Activated T-cell treated with anti-CD3 and anti-CD28 coated beads, Interleukin-2, amount 50 U/mL, for 48 hours (primary cell): ENCODE data around the gene EFL1.
"Not testable (repeated sequence)": the region's sequence is repeated elsewhere in the genome, so short reads cannot be mapped to it uniquely, and the experiment has no call there.

ENCODE experiments used
- DNase-seq, 2 experiments: peaks; one replicate each; pipeline ENCODE4 v3.0.0-alpha.2; 2020

EFL1 gene

GRCh38 chr15:82262422-82263026 lies at the start of gene EFL1, which contains the start of gene SAXO2:
EFL1 (minus strand) TSS chr15:82262734; CDS start chr15:82261778, 956 bp downstream.
SAXO2 (plus strand) TSS chr15:82262818; CDS start chr15:82262880, 62 bp downstream.
- peak; percentile 92 to 94 for DNase-seq

- peak in 1 of 2 experiments; percentile 1 for DNase-seq
Measured at GRCh38 chr15:82311321-82311720, 48.8 kb upstream of the EFL1 start.

DNA sequence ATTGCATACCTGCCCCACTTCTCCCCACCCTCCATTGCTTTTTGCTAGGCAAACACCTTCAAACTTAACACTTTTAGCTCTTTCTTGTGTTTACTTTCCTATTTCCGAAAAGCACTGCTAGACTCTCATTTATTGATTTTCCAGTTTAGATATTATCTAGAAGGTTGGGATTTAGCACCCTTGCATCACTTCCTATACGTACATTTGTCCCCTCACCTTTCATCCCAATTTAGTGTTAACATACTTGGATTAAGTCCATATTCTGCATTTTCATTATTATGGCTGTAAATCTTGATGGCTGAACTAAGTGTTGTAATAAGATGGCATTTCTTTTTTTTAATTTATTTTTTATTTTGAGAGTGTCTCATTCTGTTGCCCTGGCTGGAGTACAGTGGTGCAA lies 47.3 kb upstream of the EFL1 start:
- no peak for DNase-seq

DNA sequence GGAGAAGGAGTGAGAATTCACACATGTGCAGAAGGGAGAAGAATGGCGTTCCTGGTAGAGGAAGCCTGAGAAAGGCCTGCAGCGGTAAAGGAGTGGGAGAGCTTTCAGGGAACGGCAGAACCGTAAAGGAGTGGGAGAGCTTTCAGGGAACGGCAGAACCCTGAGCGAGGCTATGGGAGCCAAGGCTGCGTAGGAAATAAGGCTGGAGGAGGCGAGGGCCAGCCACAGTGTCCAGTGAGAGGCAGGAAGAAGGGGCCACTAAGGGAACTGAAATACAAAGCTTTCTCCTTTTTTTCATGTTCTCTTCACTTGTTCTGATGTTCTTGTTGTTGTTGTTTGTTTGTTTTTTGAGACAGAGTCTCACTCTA lies 45.2 kb upstream of the EFL1 start:
- DNase-seq: no peak

DNA sequence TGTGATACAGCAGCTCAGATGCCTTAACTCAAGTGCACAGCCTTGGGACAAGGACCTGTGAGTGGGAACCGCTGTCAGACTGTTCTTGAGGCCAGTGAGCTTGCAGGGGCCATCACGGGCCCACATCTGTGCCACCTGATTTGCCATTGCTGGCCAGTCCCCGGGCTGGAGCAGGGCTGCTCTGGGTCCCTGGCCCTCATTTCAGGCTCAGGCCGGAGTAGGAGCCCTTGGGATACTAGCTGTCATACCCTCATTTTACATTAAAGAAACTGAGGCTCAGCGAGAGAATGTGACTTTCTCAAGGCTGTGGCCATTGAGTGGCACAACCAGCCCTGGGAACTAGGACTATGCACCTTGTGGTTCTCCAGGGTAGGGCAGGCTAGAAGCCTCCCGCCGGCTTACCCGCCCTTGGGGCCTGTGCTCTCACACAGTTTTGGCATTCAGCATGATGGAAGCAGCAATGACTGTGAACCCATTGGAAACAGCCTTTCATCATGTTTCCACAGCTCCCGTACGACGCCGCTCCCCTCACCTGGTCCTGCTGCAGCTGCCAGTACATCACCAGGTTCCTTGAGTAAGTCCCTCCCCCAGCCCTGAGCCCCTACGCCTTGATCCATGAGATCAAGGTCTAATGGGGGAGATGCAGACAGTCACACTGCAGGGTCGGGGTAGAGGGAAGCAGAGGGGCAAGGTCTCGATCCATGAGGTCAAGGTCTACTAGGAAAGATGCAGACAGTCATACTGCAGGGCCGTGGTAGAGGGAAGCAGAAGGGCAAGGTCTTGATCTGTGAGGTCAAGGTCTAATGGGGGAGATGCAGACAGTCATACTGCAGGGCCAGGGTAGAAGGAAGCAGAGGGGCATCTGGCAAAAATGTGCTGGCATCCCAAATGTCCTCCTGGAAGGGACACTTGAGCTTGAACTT lies 44.5 kb upstream of the EFL1 start:
- peak in 1 of 2 experiments; percentile 13 for DNase-seq

- no peak for DNase-seq
Measured at GRCh38 chr15:82305621-82306048, 43.1 kb upstream of the EFL1 start.

DNA sequence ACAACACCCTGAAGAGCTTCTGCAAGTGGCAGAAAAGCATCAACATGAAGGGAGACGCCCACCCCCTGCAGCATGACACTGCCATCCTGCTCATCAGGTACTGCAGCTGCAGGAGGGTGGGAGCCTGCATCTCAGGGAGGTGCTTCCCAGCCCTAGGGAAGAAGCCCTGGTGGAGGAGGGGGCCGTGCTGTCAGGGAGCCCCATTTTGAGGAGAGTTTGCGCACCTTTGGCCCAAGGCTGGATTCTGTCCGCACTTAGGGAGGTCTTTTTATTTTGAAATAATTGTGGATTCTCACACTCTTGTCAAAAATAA lies 42.2 kb upstream of the EFL1 start:
- DNase-seq: peak; percentile 6 to 13

DNA sequence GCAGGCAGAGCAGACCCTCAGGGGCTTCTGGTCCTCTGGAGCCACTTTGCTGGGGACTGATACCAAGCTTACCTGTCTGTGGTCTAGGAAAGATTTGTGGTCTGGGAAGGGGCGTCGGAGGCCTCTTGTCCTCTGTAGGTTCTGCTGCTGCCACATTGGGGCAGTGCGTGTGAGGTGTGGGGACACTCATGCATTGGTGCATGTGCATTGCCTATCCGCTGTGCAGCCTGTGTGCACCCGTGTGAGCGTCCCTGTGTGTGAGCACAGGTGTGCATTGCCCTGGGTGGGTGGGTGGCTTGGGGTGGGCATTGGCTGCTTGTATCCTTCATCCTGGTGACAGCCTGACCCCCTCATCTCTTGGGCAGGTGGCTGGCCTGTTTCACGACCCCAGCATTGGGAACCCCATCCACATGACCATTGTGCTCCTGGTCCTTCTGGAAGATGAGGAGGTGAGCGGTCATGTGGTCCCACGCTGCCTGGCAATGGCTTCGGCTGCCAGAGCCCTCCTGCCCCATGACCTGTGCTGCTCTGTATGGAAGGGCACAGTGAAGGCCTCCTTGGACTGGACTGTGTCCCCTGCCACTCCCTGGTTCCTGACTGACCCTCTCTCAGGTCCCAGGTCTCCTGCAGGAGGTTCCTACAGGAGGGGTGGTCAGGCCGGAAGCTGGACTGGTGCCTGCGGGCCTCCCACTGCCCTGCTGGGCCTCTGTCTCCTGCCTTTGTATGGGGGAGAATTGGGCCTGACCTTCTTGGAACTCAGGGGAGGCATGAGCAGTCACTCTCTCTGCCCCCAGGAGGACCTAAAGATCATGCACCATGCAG lies 41.6 kb upstream of the EFL1 start:
- DNase-seq: peak; percentile 8 to 10

- peak; percentile 9 for DNase-seq
Measured at GRCh38 chr15:82301296-82302016, 38.9 kb upstream of the EFL1 start.

DNA sequence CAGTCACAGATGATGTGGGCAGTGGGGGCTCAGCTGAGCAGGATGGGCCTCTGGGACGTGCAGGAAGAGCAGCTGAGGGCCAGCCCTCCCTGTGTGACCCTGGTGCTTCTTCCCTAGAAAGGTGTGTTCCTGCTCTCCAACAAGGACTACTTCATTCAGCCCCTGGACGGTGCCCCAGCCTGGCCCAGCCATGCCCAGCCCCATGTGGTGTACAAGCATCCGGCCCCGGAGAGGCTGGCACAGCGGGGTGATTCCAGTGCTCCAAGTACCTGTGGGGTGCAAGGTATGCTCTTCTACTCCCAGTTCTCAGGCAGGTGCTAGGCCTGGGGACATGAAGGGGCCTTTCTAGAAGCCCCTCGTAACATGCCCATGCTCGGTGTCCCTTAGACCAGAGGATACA lies 38.3 kb upstream of the EFL1 start:
- peak in 1 of 2 experiments; percentile 12 for DNase-seq

DNA sequence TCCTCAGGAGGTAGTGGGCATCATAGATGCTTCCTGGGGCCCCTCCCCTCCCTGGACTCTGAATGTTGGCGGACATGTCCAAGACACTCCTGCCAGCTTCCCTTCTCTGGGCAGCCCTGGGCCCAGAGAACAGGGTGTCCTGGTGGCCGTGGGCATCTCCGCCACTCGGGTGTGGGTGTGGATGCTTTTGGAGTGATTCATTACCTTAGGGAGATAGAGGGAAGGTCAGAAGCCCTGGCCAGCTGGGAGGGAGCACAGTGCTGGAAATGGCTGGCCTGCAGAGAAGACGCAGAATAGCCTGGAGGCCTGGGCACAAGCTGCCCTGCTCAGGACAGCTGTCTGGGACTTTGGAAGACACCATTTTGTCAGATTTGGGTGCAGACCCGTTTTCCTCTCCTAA lies 37.8 kb upstream of the EFL1 start:
- DNase-seq: peak; percentile 12 to 16

- DNase-seq: peak in 1 of 2 experiments; percentile 16
Measured at GRCh38 chr15:82299511-82299914, 37.0 kb upstream of the EFL1 start.

- DNase-seq: peak; percentile 67 to 76
Measured at GRCh38 chr15:82298520-82298919, 36.0 kb upstream of the EFL1 start.

DNA sequence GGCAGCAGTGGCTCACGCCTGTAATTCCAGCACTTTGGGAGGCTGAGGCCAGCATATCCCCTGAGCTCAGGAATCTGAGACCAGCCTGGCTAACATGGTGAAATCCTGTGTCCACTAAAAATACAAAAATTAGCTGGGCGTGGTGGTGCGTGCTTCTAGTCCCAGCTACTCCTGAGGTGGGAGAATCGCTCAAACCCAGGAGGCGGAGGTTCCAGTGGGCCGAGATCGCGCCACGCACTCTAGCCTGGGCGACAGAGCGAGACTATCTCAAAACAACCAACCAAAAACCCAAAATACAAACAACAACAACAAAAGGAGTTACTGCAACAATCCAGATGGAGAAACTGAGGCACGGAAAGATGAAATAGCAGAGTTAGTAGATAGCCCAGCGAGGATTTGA lies 35.5 kb upstream of the EFL1 start:
- no peak for DNase-seq

DNA sequence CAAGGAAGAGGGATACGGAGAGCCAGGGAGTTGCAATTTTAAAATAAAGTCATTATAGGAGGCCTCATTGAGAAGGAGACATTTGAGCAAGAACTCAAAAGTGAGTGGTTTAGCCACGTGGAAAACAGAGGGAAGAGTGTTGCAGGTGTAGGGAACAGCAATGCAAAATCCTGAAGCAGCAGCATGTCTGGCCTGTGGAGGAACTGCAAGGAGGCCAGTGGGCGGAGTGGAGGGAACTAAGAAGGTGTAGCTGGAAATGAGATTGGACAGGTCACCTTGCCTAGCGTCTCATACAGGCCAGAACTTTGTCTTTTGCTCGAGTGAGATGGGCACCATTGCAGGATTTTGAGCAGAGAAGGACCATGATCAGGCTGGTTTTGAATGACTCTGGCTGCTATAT lies 35.0 kb upstream of the EFL1 start:
- no peak for DNase-seq

DNA sequence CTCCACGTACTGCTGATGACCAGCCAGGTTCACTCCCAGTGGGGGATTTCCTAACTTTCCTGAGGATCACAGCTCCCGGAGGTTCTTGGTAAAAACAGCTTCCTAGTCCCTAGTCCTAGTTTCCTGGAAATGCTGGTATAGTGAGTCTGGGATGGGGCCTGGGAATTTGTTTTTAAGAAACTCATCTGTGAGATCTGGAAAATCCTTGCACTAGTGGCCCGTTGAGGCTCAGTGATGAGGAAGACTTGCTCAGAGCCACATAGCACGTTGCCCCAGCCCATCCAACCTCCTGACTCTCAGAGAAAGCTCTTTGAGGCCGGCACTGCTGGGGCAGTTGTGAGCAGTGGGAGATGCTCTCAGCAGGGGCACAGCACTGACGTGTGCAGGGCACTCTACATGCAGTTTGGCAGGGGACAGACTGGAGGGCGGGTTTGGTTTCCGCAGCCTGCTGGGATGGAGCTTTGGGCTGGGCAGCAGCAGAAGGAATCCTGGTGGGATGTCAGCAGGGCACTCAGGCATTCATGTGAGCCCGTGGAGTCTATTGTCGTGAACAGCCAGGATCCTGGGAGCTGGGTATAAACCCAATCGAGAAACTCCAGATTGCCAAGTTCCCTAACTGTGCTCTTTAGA lies 31.6 kb upstream of the EFL1 start:
- no peak for DNase-seq

DNA sequence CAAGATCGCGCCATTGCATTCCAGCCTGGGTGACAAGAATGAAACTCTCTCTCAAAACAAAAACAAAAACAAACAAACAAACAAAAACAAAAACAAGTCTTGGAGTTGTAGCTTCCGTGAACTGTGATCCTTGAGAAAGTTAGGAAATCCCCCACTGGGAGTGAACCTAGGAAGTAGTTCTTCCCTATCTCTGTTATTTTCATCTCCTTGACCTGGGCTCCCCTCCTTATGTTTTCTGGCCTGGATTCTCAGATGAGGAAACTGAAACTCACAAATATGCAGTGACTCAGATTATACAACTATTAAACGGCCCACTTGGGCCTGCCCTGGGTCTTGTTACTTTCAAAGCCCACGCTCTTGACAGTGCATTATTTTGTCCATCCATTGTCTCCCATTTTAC lies 29.7 kb upstream of the EFL1 start:
- DNase-seq: no peak

- not testable (repeated sequence) for DNase-seq
Measured at GRCh38 chr15:82288202-82288601, 25.7 kb upstream of the EFL1 start.

GRCh38 chr15:82286475-82286874 lies 23.9 kb upstream of the EFL1 start:
- not testable (repeated sequence) for DNase-seq

DNA sequence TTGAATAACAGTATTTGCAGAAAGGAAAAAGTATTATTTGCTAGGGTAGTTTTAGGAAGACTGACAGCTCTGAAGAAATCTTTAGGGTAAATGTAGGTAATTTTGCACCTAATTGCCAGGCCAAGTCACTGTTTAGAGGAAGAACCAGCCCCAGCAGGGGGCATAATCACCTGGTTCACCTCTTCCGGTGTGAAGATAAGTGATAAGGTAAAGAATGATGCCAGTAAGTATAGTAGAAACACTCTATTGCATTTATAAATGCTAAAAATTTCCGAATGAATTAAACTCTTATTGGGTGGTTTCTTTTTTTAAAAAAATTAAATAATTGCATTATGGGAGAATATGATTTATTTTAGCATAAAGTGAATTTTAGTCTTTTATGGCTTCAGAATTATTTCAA lies 21.8 kb upstream of the EFL1 start:
- not testable (repeated sequence) for DNase-seq

GRCh38 chr15:82282386-82282785 lies 19.9 kb upstream of the EFL1 start:
- not testable (repeated sequence) for DNase-seq

GRCh38 chr15:82281276-82281675 lies 18.7 kb upstream of the EFL1 start:
- DNase-seq: not testable (repeated sequence)
